IPS-11a (cell line): ENCODE results near the gene SEMA7A.
"Not testable (repeated sequence)": the region's sequence is repeated elsewhere in the genome, so short reads cannot be mapped to it uniquely, and the experiment has no call there.

Source experiments
- H3K4me3 ChIP-seq: one replicate; pipeline ENCODE4 v1.5.1; 2013; ENCODE audit warnings: low read depth, low read length, control low read depth

Gene SEMA7A

DNA sequence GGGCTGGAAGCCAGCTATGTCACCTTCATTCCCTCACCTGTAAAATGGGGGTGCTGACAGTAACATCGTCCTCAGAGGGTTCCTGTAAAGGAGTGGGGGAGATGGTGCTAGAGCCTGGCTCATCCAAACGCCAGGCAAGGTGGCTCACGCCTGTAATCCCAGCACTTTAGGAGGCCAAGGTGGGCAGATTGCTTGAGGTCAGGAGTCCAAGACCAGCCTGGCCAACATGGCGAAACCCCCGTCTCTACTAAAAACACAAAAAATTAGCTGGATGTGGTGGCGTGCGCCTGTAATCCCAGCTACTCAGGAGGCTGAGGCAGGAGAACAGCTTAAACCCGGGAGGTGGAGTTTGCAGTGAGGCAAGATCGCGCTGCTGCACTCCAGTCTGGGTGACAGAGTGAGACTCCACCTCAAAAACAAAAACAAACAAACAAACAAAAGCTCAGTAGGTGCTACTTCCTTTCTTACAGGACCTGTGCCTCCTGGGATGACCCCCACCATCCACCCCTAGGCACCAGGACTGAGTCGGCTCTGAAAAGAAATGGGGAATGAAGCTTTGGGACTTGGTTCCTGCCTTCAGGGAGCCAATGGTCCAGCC lies 43.6 kb downstream of the SEMA7A start:
- H3K4me3 ChIP-seq = not testable (repeated sequence)

DNA sequence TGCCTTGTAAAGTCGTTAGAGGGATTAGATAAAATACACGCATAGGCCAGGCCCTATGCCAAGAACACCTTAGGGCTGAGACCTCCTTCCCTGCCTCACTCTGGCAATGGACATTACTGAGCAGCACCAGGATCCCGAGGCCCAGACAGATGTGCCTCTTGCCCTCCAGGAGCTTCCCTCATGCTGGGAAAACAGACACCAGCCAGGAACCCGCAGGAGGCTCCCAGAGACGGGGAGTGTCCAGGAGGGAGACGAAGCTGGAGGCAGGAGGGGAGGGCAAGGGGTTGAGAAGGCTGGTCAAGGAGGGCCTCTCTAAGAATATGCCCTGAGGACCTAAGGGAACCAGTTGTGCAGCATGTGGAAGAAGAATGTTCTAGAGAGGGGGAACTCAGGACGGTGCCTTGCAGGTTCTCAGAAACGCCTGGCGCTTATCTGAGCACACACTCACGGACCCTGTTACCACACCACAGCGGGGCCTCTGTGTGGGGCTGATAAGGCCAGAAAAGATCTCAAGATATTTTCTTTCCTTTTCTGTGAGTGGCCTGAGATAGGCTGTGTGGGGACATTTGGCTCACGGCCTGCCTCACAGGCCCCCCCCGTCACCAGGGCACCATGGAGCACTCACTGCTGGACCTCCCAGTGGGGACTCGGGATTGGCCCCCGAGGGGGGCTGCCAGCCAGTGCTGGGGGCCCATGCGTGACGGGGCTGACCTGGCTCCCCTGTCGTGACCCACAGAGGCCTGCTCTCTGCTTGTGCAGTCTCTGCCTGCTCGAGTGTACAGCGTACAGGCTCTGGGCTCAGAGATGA lies 44.3 kb downstream of the SEMA7A start:
- H3K4me3 ChIP-seq = no peak overlapping the region

DNA sequence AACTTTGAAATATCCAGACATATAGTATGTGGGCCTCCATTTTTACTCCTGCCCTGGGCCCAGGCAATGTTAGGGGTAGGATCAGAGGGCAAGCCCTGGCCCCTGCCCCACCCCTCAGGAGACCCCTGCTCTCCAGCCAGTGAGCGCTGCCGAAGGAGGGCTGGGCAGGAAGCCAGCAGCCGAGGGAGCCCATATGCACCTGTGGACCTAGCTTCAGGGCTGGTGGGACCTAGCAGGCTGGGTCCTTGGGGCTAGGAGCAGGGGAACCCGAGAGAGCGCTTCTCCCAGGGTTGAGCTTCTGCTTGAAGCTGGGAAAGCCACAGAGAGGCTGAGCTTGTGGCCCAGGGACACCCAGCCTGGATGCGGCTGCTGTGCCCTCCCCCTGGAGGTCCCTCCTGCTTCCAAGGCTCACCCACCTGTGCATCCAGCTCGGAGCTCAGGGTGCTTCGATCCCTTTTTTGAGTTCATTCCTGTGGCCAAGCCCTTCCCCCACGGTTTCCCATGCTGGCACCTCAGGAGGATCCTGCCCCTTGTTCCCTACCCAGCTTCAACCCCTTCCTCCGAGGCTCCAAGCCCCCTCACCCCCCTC lies 45.3 kb downstream of the SEMA7A start:
- no peak overlapping the region for H3K4me3 ChIP-seq

DNA sequence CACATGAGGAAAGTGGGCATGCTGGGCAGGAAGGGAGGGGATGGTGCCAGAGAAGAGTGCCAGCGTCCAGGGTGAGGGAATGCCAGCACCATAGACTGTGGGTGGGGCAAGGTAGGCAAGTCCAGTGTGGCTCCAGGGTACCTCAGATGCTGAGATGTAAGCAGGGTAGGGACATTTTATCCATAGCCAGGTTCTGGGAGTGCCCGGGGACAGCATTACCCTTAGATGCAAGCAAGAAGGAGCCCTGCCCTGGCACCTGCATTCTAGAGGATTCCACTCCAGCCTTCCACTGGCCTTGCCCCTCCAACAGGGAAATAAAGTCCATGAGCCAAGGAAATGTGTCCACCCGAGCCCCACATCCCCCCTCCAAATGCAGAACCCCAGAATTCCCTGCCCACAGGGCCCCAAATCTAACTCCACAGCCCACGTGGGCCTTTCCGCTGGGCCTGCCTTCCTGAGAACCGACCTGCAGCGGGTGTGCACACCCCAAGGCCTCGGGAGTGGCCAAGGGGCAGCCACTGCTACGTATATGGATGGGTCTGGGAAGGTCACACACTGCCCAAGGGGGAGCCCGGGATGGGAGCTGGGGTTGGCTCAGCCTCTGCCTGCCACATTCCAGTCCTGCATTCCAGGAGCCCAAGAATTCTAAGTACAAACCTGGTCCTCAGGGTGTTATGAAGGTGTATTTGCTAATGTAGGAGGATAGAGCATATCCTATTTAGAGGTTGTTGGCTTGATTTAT lies 46.0 kb downstream of the SEMA7A start:
- H3K4me3 ChIP-seq = no peak overlapping the region

DNA sequence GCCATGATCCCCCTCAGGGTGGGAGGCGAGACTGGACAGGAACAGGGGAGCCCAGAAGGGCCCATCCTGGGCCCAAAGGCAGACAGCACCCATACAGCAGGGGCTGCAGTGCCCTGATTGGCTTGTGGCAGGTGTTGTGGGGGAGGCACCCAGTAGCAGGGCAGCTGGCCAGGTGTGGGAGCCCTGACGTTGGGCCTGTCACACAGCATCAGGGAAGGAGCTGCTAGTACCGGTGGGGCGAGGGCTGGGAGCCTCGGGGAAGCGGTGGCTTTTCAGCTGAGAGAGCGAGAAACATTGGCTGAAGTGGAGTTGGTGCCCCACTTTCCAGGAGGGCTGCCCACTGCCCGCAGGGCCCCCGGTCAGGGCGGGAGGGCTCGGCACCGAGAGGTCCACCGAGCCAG lies 46.6 kb downstream of the SEMA7A start:
- H3K4me3 ChIP-seq = no peak overlapping the region

DNA sequence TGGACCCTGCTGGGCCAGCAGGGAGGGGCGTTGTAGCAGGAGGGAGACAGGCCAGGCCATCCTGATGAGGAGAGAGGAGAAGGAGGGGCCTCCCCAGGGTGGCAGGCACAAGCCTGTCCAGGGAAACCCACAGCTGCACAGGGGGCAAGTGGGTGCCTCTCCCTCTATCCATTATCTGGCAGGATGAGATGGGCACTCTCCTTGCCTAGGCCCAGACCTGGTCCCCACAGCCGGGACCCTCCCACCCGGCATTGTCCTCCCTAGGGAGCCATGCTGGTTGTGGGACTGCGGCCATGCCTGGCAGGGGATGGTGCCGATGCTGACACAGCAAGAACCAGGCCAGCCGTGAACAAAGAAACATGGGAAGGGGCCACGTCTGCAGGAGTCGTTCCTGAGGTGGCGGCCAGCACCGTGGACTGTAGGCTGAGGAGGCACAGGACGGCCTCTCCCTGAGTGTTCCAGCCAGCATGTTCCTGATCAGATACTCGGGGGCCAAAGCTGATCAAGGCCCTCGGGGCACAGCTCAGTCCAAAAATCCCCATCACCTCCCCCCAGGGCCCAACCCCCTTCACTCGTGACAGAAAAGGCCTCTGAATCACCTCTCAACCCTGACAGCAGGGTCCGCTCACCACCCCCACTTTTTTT lies 47.1 kb downstream of the SEMA7A start:
- no peak overlapping the region for H3K4me3 ChIP-seq

DNA sequence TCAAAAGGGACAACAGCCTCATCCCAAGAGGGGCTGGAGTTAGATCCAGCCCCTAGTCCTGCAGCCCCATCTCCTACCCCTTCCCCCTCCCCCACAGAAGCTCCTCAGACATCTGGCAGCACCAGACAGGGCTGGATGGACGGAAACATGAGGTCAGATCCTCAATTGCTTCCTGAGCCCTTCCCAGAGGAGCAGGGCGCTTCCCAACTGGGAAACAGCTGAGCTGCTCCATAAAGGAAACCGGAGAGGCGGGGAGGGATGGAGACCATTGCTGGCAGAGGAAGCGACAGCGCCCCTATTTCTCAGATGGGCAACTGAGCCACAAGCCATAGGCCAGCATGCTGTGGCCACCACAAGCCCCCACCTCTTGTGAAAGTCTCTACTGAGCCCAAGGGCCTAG lies 48.0 kb downstream of the SEMA7A start:
- no peak overlapping the region for H3K4me3 ChIP-seq

DNA sequence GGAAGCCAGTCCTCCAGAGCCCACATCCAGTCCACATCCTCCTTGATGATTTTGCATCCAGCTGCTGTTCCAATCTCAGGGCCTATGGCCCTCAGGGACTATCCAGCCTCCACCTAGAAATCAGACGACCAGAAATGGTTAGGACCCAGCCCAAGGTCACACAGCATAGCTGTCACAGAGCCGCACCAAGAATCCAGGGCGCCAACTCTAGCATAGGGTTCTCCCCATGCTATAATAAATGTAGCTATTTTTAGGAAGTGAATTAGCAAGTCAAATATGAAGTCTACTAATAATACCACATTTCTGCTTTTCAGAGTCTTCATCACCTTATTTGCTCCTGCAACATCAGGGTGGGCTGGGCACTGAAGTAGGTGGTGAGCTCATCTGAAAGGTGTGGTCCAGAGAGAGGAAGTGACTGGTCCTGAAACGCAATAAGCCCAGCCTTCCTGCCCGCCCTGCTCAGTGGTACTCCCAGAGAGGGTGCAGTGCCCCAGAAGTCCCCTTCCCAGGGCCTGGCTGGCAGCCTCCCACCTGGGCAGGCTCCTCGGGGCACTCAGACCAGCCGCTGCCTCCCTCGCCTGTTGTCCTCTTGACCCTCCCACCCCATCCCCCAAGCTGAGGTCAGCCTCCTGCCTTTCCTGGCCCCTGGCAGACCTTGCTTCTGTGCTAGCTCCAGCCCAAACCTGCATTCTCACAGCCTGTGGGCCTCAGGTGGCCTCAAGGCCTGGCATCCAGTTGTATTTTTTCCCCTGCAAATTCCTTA lies 48.7 kb downstream of the SEMA7A start:
- H3K4me3 ChIP-seq = no peak overlapping the region

DNA sequence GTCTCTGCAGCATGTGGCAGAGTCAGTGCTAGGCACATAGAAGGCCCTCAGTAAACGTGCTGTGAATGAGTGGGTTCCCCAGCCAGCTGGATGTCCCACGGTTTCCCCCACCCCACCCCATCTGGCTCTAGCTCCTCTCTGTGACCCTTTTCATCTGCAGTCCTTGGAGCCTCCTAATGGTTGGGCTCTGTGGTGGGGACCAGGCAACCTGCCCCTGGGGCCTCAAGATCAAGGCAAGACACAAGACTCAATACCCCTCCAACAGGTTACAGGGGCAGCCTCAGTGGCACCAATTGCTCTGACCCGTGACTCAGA lies 49.2 kb downstream of the SEMA7A start:
- no peak overlapping the region for H3K4me3 ChIP-seq

DNA sequence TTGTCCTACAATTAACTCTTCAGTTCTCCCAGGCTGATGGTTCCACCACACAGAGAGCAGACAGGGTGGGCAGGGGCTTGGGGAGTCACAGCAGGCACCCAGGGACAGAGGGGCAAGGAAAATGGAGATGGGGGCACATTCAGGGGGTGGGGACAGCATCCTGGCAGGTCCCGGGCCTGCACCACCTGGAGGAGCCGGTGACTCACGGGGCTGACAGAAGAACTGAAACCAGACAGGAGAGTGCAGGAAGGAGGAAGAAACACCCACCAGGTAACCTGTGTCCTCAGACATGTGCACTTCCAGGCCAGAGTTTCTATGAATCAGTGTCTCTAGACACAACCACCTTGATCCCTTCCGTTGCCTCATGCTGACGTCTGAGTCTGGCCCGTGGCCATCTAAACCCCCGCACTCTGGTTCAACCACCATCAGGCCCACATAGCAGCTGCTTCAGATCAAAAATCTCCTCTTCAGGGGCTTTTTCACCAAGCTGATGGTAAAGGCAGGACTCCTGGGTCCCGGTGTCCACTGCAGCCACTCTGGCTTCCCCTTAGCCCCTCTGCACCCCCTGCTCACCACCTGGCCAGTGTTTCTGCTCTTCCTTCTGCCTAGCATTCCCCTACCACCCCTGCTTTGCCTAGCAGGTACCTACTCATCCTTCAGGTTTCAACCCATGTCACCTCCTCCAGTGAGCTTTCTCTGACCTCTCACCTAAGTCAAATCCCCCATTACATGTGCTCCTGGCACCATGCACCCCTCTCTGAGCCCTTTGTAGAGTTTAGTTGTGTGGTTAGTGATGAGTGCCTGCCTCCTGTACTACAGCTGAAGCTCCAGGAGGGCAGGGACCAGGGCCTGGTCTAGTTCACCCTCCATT lies 49.8 kb downstream of the SEMA7A start:
- no peak overlapping the region for H3K4me3 ChIP-seq

DNA sequence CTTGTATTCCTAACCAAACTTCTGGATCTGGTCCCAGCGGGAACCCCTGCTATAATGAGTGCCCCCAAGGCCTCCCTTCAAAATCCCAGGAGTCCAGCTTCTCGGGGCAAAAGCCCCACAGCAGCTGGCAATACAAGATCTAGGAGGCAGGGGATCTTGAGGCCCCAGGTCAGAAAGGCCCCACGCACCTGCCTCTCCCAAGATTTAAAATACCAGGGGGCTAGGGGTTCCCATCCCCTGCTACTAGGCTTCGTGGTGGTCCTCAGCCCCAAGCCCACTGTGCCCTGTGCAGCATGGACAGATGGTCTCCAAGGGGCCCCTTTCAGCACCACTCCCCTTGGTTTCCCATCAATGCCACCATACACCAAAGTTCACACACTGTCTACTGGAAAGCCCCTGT lies 50.5 kb downstream of the SEMA7A start:
- no peak overlapping the region for H3K4me3 ChIP-seq

DNA sequence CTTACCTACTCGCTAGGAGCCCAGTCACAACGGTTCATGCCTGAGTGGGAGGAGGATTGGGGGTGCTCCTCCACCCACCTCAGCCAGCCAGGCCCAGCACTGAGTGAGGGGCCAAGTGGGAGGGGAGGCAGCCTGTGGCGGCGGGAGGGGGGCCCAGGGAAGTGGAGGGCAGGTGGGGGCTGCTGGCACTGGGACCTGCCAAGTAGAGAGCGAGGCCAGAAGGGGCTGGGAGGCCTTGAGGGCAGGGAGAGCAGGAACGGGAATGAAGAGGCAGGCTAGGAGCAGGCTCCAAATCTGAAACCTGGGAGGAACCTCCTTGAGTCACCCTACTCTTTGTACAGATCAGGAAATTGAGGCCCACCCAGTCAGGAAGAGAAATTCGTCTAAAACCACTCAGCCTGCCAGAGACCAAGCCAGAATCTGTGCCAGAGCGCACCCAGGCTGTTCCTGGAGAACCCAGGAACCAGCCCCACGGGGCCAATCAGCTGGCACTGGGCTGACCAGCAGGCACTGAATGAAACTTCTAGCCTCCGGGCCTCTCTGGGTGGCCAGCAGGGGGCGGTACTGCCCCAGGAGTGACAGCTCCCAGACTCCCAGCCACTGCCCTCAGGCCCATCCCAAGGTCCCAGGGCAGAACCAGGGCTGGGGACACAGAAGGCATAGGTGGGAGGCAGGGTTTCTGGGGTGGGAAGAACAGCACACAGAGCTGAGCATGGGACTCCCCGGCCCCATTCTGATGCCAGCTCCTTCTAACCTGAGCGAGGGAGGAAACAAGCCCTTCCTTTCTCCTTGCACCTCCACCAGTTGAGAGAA lies 51.5 kb downstream of the SEMA7A start:
- no peak overlapping the region for H3K4me3 ChIP-seq

DNA sequence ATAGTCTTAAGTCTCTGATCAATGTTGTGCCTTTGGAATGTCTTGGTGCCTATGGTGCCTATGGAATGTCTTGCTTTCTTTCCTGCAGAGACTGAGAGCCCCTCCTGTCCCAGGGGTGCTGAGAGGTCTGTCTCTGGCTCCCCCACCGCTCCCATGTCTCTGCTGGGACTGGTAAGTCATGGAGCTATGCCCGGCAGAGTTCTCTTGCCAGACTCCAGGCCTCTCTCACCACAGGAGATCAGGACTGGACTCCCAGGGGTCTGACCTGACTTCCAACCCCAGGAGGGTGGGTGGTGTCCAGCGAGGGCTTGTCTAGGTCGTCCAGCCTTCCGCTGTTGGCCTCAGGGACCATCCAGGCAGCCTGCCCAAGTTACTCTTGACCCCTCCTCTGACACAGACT lies 52.3 kb downstream of the SEMA7A start:
- H3K4me3 ChIP-seq = no peak overlapping the region

DNA sequence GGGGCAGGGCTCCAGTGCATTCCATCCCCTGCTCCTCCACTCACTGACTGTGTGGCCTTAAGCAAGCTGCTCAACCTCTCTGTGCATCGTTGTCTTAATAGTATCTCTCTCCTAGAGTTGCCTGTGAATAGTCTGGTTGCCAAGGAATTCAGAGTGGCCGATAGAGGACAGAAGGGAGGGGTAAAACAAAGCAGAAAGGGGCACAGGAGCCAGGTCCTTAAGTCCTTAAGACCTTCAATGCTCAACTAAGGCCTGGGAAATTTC lies 52.6 kb downstream of the SEMA7A start:
- H3K4me3 ChIP-seq = no peak overlapping the region

DNA sequence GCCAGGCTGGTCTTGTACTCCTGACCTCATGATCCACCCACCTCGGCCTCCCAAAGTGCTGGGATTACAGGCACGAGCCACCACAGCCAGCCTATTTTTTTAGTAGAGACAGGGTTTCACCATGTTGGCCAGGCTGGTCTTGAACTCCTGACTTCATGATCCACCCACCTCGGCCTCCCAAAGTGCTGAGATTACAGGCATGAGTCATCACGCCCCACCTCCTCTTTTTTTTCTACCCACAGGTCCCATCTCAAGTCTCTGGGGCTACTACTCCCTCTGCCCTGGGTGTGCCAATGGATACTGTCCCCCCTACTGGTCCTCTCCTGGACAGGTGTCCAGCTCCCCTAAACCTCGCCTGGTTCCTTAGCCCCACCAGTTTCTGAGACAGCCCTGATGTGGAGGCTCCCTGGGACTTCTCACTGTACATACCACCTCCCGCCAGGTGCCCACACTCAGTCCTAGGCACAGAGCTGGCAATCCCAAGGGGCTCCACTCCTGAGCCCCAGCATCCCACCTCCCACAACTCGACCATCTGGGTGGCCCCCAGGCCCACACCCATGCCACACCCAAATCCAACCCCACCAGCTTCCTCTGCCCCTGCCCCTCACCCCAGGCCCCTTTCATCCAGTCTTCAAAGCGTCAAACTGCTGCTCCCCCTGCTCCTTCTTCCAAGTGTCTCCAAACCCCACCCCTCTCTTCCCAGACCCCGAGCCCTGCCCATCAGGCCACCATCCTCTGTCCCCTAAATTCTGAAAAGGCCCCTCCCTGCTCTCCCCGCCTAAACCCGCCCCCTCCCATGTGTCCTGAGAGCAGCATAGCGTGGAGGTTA lies 53.2 kb downstream of the SEMA7A start:
- H3K4me3 ChIP-seq = no peak overlapping the region

DNA sequence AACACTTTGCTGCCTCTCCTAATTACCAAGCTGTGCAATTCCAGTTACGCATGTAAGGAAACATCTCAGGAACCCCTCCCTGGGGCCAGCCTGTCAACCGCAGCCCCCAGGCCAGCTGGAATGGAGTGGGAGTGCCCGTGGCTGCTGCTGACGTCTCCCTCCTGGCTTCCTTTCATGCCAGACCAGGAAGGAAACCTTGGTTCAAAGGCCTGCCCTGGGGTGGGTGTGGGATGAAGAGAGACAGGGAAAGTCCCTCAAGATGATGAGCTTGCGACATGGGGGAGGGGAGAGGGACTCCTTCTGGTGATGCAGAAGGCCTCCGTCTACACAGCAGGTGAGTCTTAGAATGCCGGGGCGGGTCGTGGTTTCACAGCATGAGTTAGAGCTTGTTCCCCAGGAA lies 54.9 kb downstream of the SEMA7A start:
- H3K4me3 ChIP-seq = no peak overlapping the region

DNA sequence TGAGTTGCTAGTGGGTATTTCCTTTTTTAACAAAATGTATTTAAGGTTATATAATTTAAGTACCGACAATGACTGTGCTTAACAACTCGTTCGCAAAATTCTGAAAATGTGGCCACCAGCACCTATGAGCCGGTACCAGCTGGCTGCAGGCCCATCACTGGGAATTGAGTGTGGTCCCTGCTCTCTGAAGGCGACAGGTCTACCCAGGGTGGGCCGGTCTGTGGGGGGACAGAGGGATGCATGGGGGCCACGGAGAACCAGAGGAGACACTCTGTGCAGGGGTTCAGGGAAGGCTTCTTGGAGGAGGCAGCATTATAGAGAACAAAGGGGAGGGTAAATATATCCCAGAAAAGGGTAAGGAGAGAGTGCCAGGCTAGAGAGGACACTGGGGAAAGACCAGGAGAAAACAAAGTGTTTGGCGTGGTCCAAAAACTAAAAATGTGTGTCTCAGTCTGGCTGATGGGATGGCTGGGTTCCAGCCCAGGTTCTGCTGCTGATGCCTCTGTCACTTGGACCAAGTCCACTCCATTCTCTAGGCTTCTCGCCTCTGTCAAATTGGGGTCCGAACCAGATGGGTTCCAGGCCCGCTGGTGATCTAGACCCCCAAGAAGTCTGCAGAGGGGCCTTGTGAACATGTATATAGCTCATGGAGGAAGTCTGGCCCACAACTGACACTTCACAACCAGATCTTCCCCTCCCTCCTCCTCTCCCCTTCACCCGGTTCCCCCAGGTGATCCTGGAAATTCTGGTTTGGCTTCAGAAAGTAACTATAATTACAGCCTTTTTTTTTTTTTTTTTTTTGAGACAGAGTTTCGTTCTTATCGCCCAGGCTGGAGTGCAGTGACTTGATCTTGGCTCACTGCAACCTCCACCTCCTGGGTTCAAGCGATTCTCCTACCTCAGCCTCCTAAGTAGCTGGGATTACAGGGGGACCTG lies 55.7 kb downstream of the SEMA7A start:
- H3K4me3 ChIP-seq = no peak overlapping the region
